HEK293 (cell line): ENCODE results near the gene HYAL4.
A peak's percentile ranks its signal among the peaks of the same experiment; 100 is the strongest.

Source experiments
- CTCF ChIA-PET: fragments of 350-600 bp; formaldehyde crosslinking; extraction: SDS; loops from one replicate; lab custom pipeline; 2021; ENCODE audit warnings: antibody characterized with exemption; lab: Yijun Ruan, JAX
- POLR2A ChIA-PET: fragments of 300-600 bp; formaldehyde crosslinking; extraction: SDS; loops from one replicate; lab custom pipeline; 2020; ENCODE audit warnings: antibody characterized with exemption, inconsistent platforms; lab: Yijun Ruan, JAX
- H3K27ac ChIP-seq: fragments of 200-500 bp; sonication (Bioruptor generic); 2 replicates; pipeline ENCODE4 v1.5.1; 2014; ENCODE audit warnings: low read depth, low read length, control low read depth, inconsistent platforms; ENCODE audit errors: extremely low read depth
- H3K36me3 ChIP-seq, 2 experiments: fragments of 200-500 bp in 1 of 2; sonication (Bioruptor generic) in 1 of 2; 1 replicate in 1 of 2; 2 replicates in 1 of 2; pipeline ENCODE4 v1.5.1; 2014 to 2017; ENCODE audit warnings: inconsistent platforms in 2 of 2, low read length in 2 of 2; ENCODE audit not compliant: control insufficient read depth in 2 of 2, insufficient read depth in 1 of 2
- H3K4me1 ChIP-seq: fragments of 200-500 bp; sonication (Bioruptor generic); 2 replicates; pipeline ENCODE4 v1.5.1; 2014; ENCODE audit warnings: mild to moderate bottlenecking, low read length, inconsistent platforms; ENCODE audit not compliant: control insufficient read depth, insufficient read depth
- H3K4me3 ChIP-seq: 2 replicates; pipeline ENCODE4 v1.5.1; 2011; ENCODE audit warnings: low read depth, mild to moderate bottlenecking, control low read depth, low read length, moderate library complexity
- H3K9me3 ChIP-seq: fragments of 200-500 bp; sonication (Bioruptor generic); 2 replicates; pipeline ENCODE4 v1.5.1; 2014; ENCODE audit warnings: low read depth, low read length, inconsistent platforms; ENCODE audit not compliant: control insufficient read depth, insufficient read depth
- CTCF ChIP-seq: fragments of 450-650 bp; formaldehyde crosslinking; IDR thresholded peaks from 2 replicates; pipeline ENCODE4 v1.5.1; 2016; ENCODE audit warnings: missing biosample characterization, missing genetic modification characterization
- HOXC10 ChIP-seq: sonication (generic); formaldehyde crosslinking; IDR thresholded peaks from 2 replicates; pipeline ENCODE4 v1.8.1; 2023; ENCODE audit warnings: mild to moderate bottlenecking, missing genetic modification reagents
- KLF16 ChIP-seq: fragments of 450-650 bp; formaldehyde crosslinking; IDR thresholded peaks from 2 replicates; pipeline ENCODE4 v1.5.1; 2017; ENCODE audit warnings: missing biosample characterization, missing genetic modification characterization
- SALL2 ChIP-seq: fragments of 450-650 bp; formaldehyde crosslinking; IDR thresholded peaks from 2 replicates; pipeline ENCODE4 v1.5.0; 2017; ENCODE audit warnings: missing biosample characterization, mild to moderate bottlenecking, missing genetic modification characterization, borderline replicate concordance
- WT1 ChIP-seq: fragments of 450-650 bp; formaldehyde crosslinking; IDR thresholded peaks from 2 replicates; pipeline ENCODE4 v1.5.1; 2016; ENCODE audit warnings: missing biosample characterization, missing genetic modification characterization
- ZNF132 ChIP-seq: fragments of 450-650 bp; formaldehyde crosslinking; IDR thresholded peaks from 2 replicates; pipeline ENCODE4 v1.5.1; 2017; ENCODE audit warnings: missing biosample characterization, missing genetic modification characterization, borderline replicate concordance
- ZNF202 ChIP-seq: fragments of 450-650 bp; formaldehyde crosslinking; IDR thresholded peaks from 2 replicates; pipeline ENCODE4 v1.5.1; 2016; ENCODE audit warnings: missing biosample characterization, missing genetic modification characterization, borderline replicate concordance
- ZNF223 ChIP-seq: fragments of 450-650 bp; formaldehyde crosslinking; IDR thresholded peaks from 2 replicates; pipeline ENCODE4 v1.5.1; 2016; ENCODE audit warnings: missing biosample characterization, missing genetic modification characterization
- ZNF362 ChIP-seq: fragments of 450-650 bp; formaldehyde crosslinking; IDR thresholded peaks from 2 replicates; pipeline ENCODE4 v1.5.1; 2016; ENCODE audit warnings: missing biosample characterization, missing genetic modification characterization
- ZNF548 ChIP-seq: fragments of 450-650 bp; formaldehyde crosslinking; IDR thresholded peaks from 2 replicates; pipeline ENCODE4 v1.5.1; 2016; ENCODE audit warnings: missing biosample characterization, missing genetic modification characterization
- ZNF585B ChIP-seq: fragments of 450-650 bp; formaldehyde crosslinking; IDR thresholded peaks from 2 replicates; pipeline ENCODE4 v1.5.1; 2016; ENCODE audit warnings: missing biosample characterization, missing genetic modification characterization
- ZNF654 ChIP-seq: fragments of 450-650 bp; formaldehyde crosslinking; IDR thresholded peaks from 2 replicates; pipeline ENCODE4 v1.5.1; 2016; ENCODE audit warnings: low read depth, missing biosample characterization, missing genetic modification characterization
- TF ChIP-seq, protein P1 (sequence below): fragments of 450-650 bp; formaldehyde crosslinking; IDR thresholded peaks from 2 replicates; pipeline ENCODE4 v1.5.1; 2016; ENCODE audit warnings: missing biosample characterization, missing genetic modification characterization
- TF ChIP-seq, protein P2 (sequence below): fragments of 450-650 bp; formaldehyde crosslinking; IDR thresholded peaks from 2 replicates; pipeline ENCODE4 v1.5.1; 2017; ENCODE audit warnings: missing biosample characterization, missing genetic modification characterization

Gene HYAL4

DNA sequence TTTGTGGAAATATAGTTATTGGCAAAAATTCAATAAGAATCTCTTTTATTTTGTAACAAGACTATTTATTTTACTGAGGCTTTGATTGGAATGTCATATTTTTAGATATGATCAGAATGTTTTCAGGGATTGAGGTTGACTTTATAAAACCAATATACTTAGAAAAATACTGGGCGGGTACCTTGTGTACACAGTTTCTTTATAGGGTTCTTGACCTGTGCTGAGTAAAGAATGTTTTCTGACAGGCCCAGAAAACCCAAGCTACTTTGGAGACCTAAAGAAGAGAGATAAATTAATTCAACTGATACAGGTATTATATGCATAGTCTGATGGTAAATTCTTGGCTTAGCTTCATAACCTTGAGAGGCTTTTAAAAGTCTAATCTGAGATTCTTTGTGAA lies 56.1 kb downstream of the HYAL4 start (continued):
- TF ChIP-seq KLF16: no peak
- TF ChIP-seq ZNF132 (tag by site-specific recombination): no peak

GRCh38 chr7:123905714-123906113 lies 60.7 kb downstream of the HYAL4 start:
- POLR2A ChIA-PET: no interaction called here
- H3K9me3 ChIP-seq: no peaks in the 10 kb centered on the region; the same call in 1 of the 2 replicates
- no peaks in the 10 kb centered on the region for H3K36me3 ChIP-seq
- no peak overlapping the region for H3K4me3 ChIP-seq
- H3K4me1 ChIP-seq: no peaks in the 10 kb centered on the region
- CTCF ChIA-PET: no interaction called here
- no peak overlapping the region for H3K27ac ChIP-seq
- TF ChIP-seq WT1 (tag by site-specific recombination): no peak
- TF ChIP-seq ZNF585B (tag by site-specific recombination): peak; percentile 91
- no peak for TF ChIP-seq ZNF223 (tag by site-specific recombination)
- TF ChIP-seq SALL2 (tag by site-specific recombination): no peak

- CTCF ChIA-PET: interaction anchor here (0.7 to 1.4 kb wide), 9 partner anchors 12 to 446 kb away, joined by 3 to 4 read pairs (median 4); no protein-coding TSS in a partner anchor
Observed at GRCh38 chr7:123916240-123916724, 71.3 kb downstream of the HYAL4 start.

More at GRCh38 chr7:123916240-123916724, 71.3 kb downstream of the HYAL4 start:
- POLR2A ChIA-PET: no interaction called here
- no peak overlapping the region for H3K4me3 ChIP-seq
- H3K27ac ChIP-seq: no peak overlapping the region
- no peak for TF ChIP-seq ZNF132 (tag by site-specific recombination)
- TF ChIP-seq, protein P1, sequence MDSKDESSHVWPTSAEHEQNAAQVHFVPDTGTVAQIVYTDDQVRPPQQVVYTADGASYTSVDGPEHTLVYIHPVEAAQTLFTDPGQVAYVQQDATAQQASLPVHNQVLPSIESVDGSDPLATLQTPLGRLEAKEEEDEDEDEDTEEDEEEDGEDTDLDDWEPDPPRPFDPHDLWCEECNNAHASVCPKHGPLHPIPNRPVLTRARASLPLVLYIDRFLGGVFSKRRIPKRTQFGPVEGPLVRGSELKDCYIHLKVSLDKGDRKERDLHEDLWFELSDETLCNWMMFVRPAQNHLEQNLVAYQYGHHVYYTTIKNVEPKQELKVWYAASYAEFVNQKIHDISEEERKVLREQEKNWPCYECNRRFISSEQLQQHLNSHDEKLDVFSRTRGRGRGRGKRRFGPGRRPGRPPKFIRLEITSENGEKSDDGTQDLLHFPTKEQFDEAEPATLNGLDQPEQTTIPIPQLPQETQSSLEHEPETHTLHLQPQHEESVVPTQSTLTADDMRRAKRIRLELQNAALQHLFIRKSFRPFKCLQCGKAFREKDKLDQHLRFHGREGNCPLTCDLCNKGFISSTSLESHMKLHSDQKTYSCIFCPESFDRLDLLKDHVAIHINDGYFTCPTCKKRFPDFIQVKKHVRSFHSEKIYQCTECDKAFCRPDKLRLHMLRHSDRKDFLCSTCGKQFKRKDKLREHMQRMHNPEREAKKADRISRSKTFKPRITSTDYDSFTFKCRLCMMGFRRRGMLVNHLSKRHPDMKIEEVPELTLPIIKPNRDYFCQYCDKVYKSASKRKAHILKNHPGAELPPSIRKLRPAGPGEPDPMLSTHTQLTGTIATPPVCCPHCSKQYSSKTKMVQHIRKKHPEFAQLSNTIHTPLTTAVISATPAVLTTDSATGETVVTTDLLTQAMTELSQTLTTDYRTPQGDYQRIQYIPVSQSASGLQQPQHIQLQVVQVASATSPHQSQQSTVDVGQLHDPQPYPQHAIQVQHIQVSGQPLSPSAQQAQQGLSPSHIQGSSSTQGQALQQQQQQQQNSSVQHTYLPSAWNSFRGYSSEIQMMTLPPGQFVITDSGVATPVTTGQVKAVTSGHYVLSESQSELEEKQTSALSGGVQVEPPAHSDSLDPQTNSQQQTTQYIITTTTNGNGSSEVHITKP (tag by site-specific recombination): peak; percentile 22; the same call in 1 of the 2 replicates
- no peak for TF ChIP-seq ZNF202 (tag by site-specific recombination)
- TF ChIP-seq CTCF (tag by site-specific recombination): no peak
- TF ChIP-seq ZNF362 (tag by site-specific recombination): no peak
- TF ChIP-seq HOXC10 (CRISPR knock-in tag): no peak
- no peak for TF ChIP-seq ZNF548 (tag by site-specific recombination)
- peak; percentile 38 for TF ChIP-seq ZNF654 (tag by site-specific recombination)
- TF ChIP-seq, protein P2, sequence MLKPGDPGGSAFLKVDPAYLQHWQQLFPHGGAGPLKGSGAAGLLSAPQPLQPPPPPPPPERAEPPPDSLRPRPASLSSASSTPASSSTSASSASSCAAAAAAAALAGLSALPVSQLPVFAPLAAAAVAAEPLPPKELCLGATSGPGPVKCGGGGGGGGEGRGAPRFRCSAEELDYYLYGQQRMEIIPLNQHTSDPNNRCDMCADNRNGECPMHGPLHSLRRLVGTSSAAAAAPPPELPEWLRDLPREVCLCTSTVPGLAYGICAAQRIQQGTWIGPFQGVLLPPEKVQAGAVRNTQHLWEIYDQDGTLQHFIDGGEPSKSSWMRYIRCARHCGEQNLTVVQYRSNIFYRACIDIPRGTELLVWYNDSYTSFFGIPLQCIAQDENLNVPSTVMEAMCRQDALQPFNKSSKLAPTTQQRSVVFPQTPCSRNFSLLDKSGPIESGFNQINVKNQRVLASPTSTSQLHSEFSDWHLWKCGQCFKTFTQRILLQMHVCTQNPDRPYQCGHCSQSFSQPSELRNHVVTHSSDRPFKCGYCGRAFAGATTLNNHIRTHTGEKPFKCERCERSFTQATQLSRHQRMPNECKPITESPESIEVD (tag by site-specific recombination): no peak
- H3K36me3 ChIP-seq: no peaks in the 10 kb centered on the region
- no peaks in the 10 kb centered on the region for H3K9me3 ChIP-seq
- no peaks in the 10 kb centered on the region for H3K4me1 ChIP-seq
